Hippocampal formation (tissue), 2 donors: Measurements from ENCODE around the gene ARHGAP29.

ENCODE experiments used
- DNase-seq, 2 donors: peaks; one replicate each; lab custom pipeline; 2025; lab: John Stamatoyannopoulos, UW

Gene ARHGAP29

GRCh38 chr1:94237291-94238226, at the start of gene ARHGAP29:
TSS of gene ARHGAP29 (minus strand) at chr1:94237584. CDS start at chr1:94231611, 5,973 bp downstream.
- no peak for DNase-seq

DNA sequence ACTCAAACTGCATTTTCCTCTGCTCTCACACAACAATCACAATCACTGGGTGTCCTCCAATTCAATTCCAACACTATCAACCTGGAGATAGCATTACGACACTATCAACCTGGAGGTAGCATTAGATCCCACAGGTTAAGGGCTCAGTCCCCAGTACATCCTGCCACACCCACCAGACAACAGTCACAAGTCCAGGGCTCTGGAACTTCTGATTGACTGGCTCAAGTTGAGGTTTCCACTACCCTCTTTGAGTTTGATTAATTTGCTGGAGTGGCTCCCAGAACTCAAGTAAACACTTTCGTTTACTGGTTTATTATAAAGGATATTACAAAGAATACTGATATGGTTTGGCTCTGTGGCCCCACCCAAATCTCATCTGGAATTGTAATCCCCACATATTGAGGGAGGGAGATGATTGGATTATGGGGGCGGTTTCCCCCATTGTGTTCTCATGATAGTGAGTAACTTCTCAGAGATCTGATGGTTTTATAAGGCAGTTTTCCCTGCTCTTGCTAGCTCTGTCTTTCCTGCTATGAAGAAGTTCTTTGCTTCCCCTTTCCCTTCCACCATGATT, 49.6 kb upstream of the ARHGAP29 start:
- DNase-seq = no peak

DNA sequence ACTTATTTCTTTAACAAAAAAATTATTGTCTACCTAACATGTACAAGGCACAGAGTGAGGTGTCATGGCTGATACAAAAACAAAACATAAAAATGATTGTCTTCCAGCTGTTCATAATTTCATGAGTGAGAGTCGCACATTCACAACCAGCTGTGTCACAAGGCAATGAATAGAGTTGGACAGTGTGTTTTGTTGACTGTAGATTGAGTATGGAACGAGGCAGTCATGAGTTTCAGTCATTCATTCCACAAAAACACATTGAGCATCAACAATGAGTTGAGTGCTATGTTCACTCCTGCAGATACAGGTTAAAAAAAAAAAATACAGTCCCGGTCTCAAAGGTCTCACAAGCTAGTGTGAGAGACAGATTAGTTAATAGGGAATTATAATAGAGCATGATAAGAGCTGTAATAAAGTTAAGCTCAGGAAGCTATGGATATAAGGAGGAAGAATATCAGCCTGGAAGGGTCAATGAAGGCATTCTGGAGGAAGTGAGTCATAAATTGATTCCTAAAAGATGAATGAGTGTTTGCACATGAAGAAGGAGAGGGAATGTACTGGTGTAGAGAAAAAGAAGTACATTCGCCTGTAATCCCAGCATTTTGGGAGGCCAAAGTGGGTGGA, 47.8 kb upstream of the ARHGAP29 start:
- DNase-seq = no peak

GRCh38 chr1:94284476-94284875, 47.1 kb upstream of the ARHGAP29 start:
- no peak for DNase-seq

- DNase-seq = no peak
Observed at GRCh38 chr1:94283462-94283861, 46.1 kb upstream of the ARHGAP29 start.

DNA sequence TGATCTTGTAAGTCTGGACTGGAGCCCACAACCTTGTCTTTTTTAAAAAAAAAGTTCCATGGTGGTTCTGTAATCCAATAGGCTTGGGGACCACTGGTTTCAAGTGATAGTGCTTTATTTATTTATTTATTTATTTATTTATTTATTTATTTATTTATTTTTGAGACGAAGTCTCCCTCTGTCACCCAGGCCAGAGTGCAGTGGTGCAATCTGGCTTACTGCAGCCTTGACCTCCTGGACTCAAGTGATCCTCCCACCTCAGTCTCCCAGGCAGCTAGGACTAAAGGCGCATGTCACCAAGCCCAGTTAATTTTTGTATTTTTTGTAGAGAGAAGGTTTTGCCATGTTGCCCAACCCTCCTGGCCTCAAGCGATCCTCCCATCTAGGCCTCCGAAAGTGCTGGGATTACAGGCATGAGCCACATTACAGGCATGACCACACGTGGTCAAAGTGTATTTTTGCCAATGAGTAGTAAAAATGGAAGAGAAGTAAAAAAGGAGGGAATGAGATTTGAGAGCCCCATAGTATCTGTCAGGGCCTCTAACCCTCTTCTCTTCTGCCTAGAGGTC, 44.8 kb upstream of the ARHGAP29 start:
- no peak for DNase-seq

DNA sequence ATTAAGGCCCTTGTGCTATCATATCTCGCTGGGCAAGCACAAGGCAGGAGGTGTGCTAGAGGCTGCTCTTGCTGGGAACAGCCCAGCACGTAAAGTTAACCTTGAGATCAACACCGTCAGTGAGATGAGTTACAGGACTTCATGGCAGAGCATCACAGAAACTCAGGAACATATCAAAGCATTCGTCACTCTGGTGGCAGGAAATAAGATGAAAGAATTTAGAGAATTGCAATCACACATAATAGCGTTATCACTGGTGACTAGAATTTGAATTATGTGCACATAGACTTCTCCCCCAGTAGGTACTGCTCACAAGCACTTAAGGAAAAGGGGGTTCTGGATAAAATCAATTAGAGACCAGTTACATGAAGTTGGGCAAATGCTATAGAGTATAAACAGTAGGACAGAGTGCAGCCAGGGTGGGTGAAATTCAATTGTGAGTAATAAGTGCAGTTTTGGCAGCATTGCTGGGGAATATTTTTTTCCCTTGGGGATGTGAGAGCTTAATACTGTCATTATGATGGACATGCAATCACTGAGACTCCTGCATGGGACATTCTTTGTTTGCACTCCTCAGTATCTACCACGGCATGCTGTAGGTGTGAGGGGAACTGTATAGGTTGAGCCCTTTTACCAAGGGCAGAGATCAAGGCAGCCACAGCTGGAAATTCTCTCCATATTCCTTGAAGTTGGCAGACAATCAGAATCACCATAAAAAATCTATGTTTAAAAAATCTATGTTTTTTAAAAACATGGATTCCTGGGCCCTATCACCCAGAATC, 44.2 kb upstream of the ARHGAP29 start:
- DNase-seq = no peak

GRCh38 chr1:94280541-94280940, 43.2 kb upstream of the ARHGAP29 start:
- DNase-seq = no peak

GRCh38 chr1:94279462-94279861, 42.1 kb upstream of the ARHGAP29 start:
- DNase-seq = no peak

DNA sequence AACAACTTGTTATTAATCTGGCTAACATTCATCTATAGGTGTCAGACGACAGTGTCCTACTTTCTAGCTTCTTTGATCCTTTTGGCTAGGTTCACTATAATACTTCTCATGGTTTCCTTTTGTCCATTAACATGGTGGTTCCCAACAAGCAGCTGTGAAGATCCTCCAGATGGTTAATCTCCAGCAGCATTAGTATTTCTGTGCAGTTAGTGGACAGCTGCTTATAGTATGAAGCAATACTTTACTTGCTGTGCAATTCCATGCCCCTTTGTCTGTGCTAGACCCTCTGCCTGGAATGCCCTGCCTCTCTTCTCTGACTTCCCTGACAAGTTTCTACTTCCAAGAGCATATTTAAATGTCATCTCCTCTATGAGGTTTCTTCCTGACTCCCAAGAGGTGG, 41.7 kb upstream of the ARHGAP29 start:
- DNase-seq = no peak

DNA sequence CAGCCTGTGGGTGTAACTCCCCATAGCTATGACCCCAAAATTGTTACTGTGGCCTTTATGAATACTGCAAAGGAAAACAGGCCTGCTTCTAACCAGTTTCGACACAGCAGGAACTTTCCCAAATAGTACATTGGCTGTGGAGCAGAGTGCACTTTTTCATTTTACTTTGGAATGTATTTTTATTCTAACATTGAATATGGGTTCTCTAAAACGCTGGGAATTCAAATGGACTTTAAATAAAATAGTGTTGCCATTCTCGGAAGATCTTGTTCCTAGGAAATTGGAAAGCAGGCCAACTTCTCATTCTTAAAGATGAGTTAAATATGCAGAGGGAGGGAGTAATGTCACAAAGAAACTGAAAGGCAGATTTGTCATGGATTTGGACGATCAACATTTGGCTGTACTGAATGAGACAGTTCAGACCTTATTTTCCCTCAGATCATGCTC, 39.6 kb upstream of the ARHGAP29 start:
- no peak for DNase-seq

- DNase-seq = no peak
Observed at GRCh38 chr1:94275083-94275482, 37.7 kb upstream of the ARHGAP29 start.

DNA sequence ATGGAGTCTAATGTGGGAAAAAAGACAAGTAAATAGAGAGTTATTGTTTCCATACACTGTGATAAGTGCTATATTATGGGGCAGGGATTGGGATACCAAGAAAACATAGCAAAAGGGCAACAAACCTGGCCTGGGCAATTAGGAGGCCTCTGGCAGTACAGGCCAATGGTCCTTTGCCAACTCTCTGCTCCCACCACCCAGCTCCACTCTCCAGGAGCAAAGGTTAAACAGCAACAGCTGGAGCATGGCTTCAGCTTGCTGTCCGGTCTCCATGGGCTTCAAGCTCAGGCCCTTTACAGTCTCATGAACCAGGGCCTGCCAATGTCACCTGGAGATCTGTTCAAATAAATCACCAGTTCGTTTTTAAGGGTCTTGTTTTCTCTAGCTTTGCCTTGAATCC, 37.2 kb upstream of the ARHGAP29 start:
- no peak for DNase-seq

DNA sequence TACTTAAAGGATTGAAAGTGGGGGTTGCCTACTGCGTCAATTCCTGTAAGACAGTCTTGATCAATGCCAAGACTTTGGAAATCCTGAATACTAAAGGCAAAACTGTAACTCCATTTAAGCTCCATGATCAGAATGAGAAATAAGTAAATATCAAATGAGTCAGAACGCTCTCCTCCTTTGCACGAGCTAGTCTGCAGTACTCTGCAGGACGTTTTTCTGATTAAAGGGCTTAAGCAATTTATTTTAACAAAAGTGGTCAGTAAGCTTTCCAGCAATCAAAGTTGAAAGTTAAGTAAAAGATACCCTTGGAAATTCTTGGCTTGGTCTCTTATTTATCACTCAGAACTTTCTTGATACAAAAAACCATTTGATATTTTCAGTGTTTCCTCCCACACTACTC, 35.7 kb upstream of the ARHGAP29 start:
- DNase-seq = no peak

DNA sequence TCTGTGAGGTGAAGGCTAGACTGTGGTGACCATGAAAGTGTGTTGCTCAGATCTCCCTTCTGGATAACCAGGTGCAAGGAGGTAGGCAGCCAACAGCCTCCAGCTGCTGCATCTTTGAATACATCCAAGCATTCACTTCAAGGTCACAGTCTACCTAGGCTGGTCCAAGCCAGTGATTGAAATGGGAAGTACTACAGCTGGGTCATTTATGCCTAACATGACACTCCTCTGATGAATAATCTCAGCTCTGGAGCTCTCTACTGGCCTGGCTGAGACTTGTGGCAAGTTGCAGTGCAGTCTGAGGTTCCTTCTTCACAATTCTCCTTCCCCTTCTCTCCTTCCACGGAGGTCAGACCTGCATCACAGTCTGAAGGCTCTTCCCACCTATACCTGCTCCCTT, 35.0 kb upstream of the ARHGAP29 start:
- no peak for DNase-seq

GRCh38 chr1:94271373-94271772, 34.0 kb upstream of the ARHGAP29 start:
- DNase-seq = no peak

- DNase-seq = no peak
Observed at GRCh38 chr1:94270801-94271203, 33.4 kb upstream of the ARHGAP29 start.

- no peak for DNase-seq
Observed at GRCh38 chr1:94269921-94270320, 32.5 kb upstream of the ARHGAP29 start.

GRCh38 chr1:94265906-94266305, 28.5 kb upstream of the ARHGAP29 start:
- no peak for DNase-seq

- DNase-seq = no peak
Observed at GRCh38 chr1:94265011-94265422, 27.6 kb upstream of the ARHGAP29 start.

DNA sequence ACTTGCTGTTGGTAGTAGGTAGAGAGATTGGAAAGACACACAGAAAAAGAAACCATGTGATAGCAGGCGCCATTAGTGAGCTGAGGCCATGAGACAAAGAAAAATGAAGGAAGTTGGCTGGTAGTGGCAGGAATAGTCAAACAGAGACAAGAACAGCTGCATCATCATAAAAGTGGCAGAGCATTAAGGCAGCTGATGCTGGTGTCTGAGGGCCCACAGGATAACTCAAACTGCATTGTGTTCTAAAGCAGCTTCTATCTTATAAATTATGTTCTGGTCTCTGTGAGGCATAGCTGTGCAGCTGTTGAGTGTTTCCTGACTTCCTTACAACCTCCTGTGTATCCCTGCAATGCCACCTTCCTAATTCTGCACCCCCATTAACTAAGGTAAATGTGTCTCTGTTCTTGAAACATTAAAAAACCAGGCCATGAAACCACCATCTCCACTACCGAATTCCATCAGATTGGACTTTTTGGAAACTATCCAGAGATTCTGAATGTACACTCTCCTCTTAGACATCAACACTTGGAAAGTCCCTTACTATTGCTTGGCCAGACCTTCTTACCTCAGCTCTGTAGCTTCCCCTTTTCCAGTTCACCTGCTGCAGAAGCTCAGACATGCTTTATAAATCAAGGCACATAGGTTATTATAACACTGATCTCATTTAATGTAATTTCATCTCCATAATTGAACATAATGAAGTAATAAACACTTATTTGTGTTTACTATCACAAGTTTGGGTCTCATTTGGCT, 23.4 kb upstream of the ARHGAP29 start:
- DNase-seq = no peak
